NCI-H82 (cell line): Measurements from ENCODE around the gene CA12.

Experiments used
- DNase-seq: peaks from one replicate; lab custom pipeline; 2025; lab: John Stamatoyannopoulos, UW

Gene CA12

DNA sequence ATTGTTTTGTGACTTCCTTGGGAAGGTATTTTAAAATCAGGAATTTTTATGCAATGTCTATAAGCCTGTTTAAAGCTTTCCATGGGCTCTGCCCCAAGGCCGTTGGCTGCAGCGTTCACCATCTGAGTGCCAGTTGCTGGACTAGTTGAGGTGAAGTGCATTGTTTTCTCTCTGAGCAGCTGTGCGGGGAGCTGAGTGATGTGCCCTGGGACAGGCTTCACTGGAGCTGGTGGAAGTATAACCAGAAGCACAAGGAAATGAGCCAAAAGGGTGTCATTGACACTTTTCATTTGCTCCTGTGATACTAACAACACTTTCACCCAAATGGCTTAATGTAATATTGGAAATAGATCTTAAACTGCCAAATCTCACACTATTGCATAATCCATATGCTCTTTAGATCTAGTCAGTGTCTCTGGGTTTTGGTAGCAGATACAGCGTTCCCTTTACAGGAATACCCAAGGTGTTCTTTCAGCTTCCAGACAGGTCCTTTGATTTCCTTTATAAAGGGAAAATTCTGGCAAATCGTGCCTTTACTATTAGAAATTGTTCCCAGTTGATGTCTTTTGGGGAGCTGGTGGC, 75.1 kb downstream of the CA12 start:
- no peak for DNase-seq

DNA sequence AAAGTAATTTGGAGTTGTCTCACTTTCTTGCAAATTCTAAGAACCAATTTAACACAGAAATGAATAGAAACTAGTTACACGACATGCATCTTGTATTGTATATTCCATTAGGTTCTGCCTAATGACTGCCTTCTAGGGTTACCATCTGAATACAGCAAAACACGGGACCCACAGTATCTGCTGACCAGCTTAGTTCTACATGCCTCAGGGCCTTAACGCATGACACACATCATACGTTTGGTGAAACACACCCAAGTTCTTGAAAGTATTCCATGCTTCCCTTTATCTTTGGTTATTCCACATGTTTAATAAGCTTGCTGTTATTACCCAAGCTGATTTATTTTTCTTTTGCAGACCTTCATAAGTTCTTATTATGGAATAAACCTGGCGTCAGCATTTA, 76.4 kb downstream of the CA12 start:
- DNase-seq = no peak

DNA sequence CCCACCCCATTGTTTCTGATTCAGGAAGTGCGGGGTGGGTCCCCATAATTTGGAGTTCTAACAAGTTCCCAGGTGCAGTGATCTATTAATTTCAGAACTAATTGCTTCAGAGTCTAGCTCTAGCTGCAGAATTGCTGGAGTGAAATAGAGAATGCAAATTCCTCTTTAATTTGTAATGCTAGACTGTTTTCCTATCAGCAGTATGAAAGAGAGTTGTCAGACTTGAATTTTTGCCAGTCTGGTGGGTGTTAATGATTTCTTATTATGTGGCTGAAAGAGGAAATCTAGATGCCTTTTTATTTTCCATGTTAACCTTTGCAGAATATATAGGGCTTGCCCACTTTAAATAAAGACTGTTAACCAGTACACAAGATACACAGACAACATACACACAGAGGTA, 80.6 kb downstream of the CA12 start:
- DNase-seq = no peak

DNA sequence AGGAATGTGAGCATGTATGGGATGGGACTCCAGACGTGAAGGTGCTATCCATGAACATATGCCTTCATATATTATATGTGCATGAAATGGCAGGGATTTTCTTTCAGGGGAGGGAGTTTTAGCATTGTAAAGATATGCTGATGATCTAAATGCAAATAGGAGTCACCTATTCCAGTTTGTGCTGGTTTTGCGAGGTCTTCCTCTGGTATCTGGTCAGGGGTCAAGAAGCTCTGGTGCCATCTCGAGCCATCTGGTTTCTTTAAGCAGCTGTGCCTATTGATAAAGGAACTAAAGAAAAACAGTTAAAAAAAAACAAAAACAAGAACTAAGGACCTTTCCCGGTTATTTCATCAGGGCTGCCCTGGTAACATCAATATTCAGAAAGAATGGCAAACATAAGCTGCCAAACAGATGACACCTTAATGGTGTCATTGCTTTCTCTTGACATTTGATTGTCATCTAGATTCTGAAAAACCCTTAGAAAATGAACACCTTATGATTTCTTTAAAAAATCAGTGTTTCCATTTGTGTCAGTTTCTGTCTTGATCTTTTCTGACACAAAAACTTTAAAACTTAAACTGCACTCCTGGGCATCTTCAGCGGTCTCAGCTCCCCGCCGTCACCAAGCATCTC, 81.6 kb downstream of the CA12 start:
- DNase-seq = no peak

DNA sequence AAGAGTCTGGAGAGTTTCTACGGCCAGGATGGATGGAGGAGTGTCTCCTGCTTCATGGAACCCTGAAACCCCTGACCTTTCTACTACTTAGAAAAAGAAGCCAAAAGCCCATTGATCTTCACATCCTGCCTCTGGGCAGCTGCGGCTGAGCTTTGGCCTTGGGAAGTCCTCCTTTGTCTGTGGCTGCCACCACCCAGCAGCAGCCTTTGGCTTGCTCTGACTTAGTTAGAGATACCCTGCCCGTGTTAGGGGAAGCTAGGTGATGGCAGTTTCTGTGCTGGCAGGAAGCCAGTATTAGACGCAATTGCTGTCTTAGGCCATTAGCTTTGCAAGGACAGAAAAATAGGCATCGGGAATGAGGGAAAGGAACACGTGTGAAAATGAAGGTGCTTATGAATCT, 85.5 kb downstream of the CA12 start:
- DNase-seq = no peak

DNA sequence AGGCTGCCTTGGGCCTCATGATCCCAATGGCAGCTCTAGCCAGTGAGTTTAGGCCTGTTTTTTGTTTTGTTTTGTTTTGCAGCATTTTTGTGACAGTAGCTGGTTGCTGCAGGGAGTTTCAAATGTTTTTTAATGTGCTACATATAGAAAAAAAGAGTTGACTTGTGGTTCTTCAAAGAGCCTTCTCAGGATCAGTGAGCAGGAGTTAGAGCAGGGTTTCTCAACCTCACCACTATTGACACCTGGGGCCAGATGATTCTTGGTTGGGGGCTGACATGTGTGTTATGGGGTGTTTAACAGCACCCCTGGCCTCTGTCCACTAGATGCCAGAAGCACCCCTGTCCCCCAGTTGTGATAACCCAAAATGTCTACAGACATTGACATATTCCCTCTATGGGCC, 86.3 kb downstream of the CA12 start:
- no peak for DNase-seq

DNA sequence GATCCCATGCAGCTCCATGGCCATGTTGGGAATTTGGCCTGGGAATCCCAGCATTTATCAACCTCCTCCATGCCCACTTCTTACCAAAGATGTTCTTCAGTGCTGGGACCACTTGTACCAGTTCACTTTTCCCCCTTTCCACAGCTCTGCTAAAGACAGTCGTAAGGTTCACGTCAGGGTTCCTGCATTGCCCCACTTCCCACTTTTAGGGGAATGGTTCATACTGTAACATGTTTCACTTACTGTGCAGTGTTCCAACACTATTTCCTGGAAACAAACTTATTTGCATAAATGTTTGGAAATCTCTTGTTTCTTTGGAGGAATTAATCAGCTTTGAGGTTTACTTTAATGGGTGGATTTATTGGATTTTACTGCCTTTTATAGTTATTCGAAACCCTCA, 87.3 kb downstream of the CA12 start:
- DNase-seq = no peak

DNA sequence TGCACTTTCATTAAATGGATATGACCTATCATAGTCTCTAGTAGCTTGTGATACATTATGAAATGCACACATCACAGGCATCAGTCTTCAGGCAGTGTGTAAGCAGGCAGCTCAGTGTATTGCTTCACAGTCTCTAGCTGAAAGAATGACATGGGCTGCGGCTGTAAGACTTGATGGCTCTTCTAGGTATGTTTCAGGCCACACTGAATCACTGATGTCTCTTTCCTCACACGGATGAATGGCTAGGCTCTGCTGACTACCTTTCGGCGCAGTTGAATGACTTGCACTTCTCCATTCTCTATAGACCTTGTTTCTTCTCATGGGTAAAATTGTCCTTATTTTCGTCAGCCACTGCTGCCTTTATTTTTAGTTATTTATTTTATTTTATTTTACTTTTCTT, 88.9 kb downstream of the CA12 start:
- no peak for DNase-seq

DNA sequence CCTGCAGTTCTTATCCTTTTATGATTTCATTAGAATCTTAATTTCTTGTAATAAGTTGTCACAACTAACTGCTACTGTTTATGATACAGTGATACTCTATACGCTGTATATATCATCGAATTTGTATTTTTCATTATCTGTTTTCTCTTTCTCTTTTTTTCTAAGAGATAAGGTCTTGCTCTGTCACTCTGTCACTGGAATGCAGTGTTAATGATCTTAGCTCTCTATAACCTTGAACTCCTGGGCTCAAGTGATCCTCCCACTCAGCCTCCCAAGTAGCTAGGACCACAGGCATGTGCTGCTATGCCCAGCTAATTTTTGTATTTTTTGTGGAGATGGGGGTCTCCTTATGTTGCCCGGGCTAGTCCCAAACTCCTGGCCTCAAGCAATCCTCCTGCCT, 89.4 kb downstream of the CA12 start:
- no peak for DNase-seq

DNA sequence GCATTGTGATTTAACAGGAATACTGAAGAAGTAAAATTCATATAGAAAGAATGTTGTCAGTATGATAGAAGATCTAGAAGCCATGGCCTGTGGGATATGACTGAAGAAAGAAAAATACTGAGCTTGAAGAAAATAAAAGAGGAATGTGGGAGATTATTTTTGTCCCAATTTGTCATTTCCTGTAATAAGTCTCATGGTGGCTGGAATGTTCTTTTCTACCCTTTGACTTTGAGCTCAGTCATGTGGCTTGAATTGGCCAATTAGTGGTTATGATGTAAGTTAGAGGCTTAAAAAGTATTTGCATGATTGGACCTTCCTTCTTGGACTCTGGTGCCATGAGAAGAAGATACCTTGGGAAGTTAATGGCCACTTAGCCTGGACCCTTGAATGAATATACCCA, 90.1 kb downstream of the CA12 start:
- no peak for DNase-seq

DNA sequence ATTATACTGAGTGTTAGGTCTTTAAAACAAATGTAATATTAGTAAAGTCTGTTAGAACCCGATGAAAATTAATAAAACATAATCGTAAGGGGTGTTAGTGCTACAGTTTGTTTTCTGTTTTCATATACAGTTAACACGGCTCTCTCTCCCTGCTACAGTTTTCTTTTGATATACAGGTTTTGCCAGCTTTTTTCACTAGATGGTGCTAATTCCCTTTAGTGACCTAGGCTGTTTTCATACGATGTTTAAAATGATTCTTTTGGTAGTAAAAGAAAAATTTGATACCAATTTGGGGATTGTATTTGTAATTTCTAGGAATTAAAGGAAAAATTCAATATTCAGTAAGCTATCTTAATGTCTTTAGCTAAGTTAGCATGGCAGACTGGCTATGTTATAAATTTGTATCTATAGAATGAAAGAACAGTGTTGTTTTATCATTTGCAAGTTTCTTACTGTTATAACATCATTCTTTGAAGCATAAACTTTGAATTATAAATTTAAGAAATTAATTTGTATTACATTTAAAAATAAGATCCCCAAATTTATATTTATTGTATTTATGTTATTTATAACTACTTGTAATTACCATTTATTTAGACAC, 92.8 kb downstream of the CA12 start:
- peak; percentile 80 for DNase-seq

DNA sequence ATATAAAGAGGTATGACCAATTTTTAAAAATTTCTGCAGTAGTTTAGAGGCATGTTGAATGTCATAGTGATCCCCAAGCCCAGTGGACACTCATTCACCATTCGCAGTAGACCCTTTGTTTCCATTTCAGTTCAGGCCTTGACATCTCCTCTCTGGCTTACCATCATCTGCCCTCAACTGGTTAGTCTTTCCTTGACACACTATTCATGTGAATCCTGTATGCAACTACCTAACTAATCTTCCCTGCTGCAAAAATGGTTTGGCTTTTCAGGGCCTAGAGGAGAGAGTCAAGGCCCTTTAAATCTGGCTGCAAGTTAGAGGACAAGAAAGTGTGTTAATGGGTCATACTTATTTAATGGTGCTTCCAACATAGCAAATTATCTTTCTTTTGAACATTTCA, 93.3 kb downstream of the CA12 start:
- DNase-seq = peak; percentile 30

DNA sequence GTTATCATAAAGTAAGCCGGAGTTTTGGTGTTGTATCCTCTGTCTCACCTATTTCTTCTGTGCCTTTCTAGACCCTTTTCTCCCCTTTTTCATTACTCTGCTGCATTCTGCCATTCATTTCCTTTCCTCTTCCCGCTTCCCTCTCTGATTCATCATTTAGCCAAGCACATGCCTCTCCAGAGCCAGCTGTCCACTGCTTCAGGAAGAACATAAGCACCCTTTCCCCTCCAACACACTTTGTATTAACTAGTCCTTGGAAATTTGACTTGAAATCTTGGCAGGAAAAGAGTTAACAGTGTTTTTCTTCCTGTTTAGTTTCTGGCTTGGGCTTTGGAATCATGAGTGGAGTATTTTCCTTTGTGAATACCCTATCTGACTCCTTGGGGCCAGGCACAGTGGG, 94.5 kb downstream of the CA12 start:
- peak; percentile 35 for DNase-seq

DNA sequence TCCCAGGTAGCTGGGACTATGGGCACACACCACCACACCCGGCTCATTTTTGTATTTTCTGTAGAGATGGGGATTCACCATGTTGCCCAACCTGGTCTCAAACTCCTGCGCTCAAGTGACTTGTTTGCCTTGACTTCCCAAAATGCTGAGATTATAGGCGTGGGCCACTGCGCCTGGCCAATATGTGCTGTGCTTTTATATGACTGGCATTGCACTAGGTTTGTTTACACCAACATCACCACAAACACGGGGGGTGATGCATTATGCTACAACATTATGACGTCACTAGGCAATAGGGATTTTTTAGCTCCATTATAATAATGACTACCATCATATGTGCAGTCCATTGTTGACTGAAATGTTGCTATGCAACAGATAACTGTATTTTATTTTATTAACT, 97.3 kb downstream of the CA12 start:
- no peak for DNase-seq

DNA sequence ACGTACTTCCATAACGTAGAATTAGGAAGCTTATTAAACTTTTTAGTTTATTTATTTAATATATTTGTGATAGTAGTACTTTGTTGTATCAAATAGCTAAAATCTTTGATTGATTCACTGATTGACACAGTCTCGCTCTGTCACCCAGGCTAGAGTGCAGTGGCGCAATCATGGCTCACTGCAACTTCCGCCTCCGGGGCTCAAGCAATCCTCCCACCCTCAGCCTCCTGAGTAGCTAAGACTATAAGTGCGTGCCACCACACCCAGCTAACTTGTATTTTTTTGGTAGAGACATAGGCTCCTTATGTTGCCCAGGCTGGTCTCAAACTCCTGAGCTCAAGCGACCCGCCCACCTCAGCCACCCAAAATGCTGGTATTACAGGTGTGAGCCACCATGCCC, 98.5 kb downstream of the CA12 start:
- DNase-seq = no peak

DNA sequence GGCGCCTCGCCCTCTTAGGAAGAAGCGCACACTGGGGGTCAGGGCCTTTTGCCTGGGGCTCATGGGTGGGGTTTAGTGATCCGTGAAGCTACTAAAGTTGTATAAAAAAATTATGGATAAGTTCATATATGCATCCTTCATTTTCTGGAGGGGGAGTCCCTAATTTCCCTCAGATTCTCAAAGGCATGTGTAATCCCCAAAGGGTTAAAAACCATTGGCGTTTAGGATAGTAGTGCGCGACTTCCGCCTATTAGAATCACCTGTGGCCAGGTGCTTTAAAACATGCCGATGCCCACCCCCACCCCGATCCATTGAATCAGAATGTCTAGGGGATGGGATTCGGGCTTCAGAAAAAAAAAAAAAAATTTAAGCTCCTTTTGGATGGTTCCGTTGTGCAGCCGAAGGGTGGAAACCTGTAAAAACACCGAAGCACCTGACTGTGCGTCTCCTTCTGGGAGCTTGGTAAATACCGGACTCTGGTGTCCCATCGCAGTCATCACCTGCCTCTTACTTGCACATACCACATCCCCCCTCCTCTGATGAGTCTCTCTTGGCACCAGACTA, 103.7 kb downstream of the CA12 start:
- DNase-seq = peak; percentile 52

DNA sequence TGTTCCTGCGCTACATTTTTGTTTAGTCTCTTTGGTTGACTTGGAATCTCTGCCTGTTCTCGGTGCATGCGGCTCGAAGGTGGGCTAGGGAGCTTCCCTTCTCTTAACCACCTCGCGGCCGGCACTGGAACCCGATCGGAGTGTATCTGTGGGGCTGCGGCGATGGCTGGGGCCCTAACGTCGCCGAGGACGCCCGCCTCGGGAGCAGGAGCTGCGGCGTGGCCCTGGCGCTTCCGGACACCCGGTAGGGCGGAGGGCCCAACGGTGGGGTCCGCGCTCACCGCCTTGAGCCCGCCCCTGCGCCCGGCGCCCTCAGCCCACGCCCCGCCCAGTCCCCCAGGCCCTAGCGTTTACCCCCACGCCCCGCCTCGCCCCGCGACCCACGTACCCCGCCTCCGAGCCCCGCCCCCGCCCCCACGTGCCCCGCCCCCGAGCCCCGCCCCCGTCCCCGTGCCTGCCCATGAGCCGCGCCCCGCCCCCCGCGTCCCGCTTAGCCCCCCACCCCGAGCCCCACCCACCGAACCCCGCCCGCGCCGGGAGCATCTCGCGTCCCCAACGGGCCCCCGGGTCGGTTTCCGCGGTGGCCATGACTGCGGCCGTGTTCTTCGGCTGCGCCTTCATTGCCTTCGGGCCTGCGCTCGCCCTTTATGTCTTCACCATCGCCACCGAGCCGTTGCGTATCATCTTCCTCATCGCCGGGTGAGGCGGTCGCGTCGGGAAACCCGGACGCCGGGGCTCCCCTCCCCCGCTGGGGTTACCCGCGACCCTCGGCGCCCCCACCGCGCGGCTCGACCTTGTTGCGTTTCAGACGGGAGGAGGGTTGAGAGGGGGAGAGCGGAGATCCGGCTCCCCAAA, 104.4 kb downstream of the CA12 start, which contains the start of gene APH1B:
TSS of gene APH1B (plus strand) at position 568 of the 855 bp plus-strand sequence. CDS start at position 587, 19 bp downstream.
- DNase-seq = peak; percentile 92

DNA sequence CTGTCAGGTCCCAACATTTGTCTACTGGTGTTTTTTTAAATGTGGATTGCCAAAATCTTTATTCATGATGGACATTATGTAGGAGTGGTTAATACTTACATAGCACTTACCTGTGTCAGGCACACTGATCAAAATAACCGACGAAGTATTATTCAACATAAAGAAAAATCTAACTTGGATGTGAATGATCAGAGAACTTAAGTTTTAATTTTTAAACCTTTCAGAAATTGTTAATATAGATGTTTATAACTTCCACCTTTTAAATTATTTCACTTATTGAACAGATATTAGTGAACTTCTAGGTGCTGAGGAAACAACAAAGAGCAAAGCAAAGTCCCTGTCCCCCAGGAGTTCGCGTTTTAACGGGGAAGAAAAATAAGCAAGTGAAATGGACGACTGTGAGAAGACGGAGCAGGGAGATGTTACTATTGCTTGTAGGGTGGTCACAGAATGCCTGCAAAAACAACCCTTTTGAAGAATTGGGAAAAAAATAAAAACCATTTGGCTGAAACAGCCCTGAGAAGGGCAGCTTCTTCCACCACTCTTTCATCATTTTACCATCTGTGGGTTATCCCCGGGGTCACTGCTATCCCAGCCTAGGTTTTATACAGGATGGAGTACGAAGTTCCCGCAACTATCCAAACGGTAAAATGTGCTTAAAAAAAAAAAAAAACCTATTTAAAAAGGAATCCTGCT, 105.2 kb downstream of the CA12 start:
- DNase-seq = peak; percentile 43

DNA sequence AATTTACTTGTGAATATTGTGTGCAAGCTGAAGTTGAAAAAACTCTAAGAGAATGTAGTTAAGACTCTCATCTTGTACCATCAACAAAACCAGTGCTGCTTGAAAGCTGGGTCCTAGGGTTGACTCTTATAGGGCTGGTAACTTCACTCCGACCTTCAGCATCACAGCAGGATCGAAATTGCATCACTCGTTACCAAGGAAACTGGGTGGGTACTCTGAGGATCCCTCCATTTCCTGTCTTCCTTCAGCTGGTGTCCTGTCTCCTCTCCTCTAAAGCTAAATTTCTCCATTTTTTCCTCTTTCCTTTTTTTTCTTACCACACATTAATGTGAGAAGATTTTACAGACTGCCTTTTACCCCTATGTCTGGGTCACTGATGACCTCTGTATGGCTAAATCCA, 107.2 kb downstream of the CA12 start:
- DNase-seq = no peak
